ENCODE results near the gene WDR72. TPM values are rescaled to one million over a fixed set of nuclear protein-coding genes. Genes with fewer than 3 reads are reported as not detected.
"Not testable (repeated sequence)": the region's sequence is repeated elsewhere in the genome, so short reads cannot be mapped to it uniquely, and the experiment has no call there.

Gene WDR72
- total RNA-seq, 2 donors from 2014 or later = 4.1 to 12.2 TPM

DNA sequence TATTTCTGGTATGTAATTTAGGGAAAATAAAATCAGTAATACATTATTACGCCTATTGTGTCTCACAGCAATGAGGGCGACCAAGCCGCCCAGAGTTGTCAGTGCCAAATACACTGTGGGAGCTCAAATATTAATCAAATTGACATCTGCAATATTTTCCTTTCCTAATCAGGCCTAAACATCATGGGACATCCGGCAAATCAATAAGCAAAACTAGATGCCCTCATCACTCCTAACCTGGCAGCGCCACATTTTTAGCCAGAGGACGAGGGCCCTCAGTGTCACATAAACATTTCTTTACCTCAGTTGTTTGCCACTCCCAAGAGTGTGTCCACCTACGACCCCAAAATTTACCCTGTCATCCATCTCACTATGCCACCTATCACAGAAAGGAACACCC lies 64.1 kb downstream of the WDR72 start:
- H3K36me3 Mint-ChIP-seq (ENCODE audit: low read depth) = no peaks in the 10 kb centered on the region
- peaks cover 10% of the 10 kb centered on the region for H3K4me1 Mint-ChIP-seq
- Histone ChIP-seq H3K27ac (ENCODE audit: low read depth, low read length) (no peak overlapping the region), H3K4me3 (ENCODE audit: low read length) (no peak overlapping the region), H3K9me3 (ENCODE audit: control insufficient read depth, low read length) (no peaks in the 10 kb centered on the region), H3K27me3 (ENCODE audit: control insufficient read depth, insufficient read depth, low read length, poor library complexity, severe bottlenecking) (no peaks in the 10 kb centered on the region), H3K4me1 (ENCODE audit: control insufficient read depth, insufficient read depth, low read length) (peaks cover 9% of the 10 kb centered on the region), H3K36me3 (ENCODE audit: control insufficient read depth, insufficient read depth, low read length) (no peaks in the 10 kb centered on the region), H3K9ac (ENCODE audit: extremely low read depth, low read length, poor library complexity, severe bottlenecking) (no peak overlapping the region)
- no peak overlapping the region for H3K4me3 Mint-ChIP-seq
- TF ChIP-seq, protein P1, sequence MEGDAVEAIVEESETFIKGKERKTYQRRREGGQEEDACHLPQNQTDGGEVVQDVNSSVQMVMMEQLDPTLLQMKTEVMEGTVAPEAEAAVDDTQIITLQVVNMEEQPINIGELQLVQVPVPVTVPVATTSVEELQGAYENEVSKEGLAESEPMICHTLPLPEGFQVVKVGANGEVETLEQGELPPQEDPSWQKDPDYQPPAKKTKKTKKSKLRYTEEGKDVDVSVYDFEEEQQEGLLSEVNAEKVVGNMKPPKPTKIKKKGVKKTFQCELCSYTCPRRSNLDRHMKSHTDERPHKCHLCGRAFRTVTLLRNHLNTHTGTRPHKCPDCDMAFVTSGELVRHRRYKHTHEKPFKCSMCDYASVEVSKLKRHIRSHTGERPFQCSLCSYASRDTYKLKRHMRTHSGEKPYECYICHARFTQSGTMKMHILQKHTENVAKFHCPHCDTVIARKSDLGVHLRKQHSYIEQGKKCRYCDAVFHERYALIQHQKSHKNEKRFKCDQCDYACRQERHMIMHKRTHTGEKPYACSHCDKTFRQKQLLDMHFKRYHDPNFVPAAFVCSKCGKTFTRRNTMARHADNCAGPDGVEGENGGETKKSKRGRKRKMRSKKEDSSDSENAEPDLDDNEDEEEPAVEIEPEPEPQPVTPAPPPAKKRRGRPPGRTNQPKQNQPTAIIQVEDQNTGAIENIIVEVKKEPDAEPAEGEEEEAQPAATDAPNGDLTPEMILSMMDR (conservative IDR thresholded peaks at IDR 0.05) = no peak
- 69 to 85% methylated on average over 2 to 7 of the region's 7 CpGs for WGBS, 2 experiments (ENCODE audit: insufficient coverage in 1 of 2, insufficient read length in 1 of 2)
- no peak for DNase-seq
- no peak overlapping the region for H3K27ac Mint-ChIP-seq
- H3K27me3 Mint-ChIP-seq (ENCODE audit: insufficient read depth) = no peaks in the 10 kb centered on the region
- H3K9me3 Mint-ChIP-seq = no peaks in the 10 kb centered on the region

DNA sequence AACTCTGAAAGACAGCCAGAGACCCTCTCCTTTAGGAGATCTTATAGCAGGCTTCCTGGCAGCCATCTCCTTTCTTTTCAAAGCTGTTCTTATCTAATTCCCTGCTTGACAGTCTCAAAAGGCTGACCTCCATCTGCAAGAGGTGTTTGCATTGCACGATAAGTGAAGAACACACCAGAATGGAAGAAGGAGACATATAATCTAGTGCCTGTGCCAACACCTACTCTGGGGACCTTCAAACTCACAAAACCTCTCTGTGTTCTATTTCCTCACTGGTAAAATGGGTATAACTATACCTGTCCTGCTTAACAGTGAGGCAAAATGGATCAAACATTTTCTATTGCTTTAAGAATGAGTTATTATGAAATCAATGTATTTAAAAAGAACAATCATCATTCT lies 65.0 kb downstream of the WDR72 start:
- Histone ChIP-seq H3K4me3 (ENCODE audit: low read length) (no peak overlapping the region), H3K27me3 (ENCODE audit: control insufficient read depth, insufficient read depth, low read length, poor library complexity, severe bottlenecking) (no peaks in the 10 kb centered on the region), H3K36me3 (ENCODE audit: control insufficient read depth, insufficient read depth, low read length) (no peaks in the 10 kb centered on the region), H3K27ac (ENCODE audit: low read depth, low read length) (no peak overlapping the region), H3K9me3 (ENCODE audit: control insufficient read depth, low read length) (no peaks in the 10 kb centered on the region), H3K9ac (ENCODE audit: extremely low read depth, low read length, poor library complexity, severe bottlenecking) (no peak overlapping the region), H3K4me1 (ENCODE audit: control insufficient read depth, insufficient read depth, low read length) (peaks cover 9% of the 10 kb centered on the region)
- WGBS, 2 experiments (ENCODE audit: insufficient coverage in 1 of 2, insufficient read length in 1 of 2) = 86 to 100% methylated on average over 1 of the region's 1 CpG
- Mint-ChIP-seq H3K27ac (no peak overlapping the region), H3K9me3 (no peaks in the 10 kb centered on the region), H3K4me3 (no peak overlapping the region), H3K36me3 (ENCODE audit: low read depth) (no peaks in the 10 kb centered on the region), H3K4me1 (peaks cover 10% of the 10 kb centered on the region), H3K27me3 (ENCODE audit: insufficient read depth) (no peaks in the 10 kb centered on the region)
- TF ChIP-seq, protein P1 (conservative IDR thresholded peaks at IDR 0.05) = no peak
- no peak for DNase-seq

DNA sequence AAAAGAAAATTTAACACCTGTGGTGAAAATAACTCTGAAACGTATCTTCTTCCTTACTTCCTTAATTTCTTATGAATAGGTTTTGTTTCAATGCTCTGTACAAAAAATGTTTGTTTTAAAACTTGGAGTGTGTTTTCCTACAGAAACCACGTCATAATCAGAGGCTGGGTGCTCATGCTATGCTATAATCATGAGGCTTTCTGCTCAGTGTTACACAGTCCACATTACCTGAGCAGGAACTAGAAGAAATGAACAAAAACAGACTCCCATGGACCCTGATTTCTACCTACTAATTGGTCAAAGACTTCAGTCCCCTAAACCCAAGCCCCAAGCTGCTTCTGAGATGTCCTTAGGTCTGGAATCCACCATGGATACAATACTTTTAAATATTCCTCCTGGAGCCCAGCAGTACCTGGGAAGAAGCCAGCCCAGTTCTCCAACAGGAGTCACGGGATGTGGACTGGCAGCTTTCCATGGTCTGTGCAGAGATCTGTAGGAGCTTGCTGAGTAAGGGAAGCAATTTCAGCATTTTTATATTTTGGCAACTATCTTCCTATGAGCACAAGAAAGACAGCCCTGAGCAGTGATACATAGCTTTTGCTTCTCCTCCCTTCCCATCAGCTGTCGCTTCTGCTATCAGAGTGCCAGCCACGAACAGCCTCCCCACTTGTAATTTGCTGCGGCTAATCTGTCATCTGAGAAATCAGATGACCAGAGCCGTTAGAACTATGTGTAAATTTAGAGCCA lies 65.6 kb downstream of the WDR72 start:
- Mint-ChIP-seq H3K36me3 (ENCODE audit: low read depth) (no peaks in the 10 kb centered on the region), H3K27me3 (ENCODE audit: insufficient read depth) (no peaks in the 10 kb centered on the region), H3K27ac (no peak overlapping the region), H3K9me3 (no peaks in the 10 kb centered on the region), H3K4me1 (peaks cover 10% of the 10 kb centered on the region), H3K4me3 (no peak overlapping the region)
- no peak for DNase-seq
- no peaks in the 10 kb centered on the region for H3K9me3 ChIP-seq (ENCODE audit: control insufficient read depth, low read length)
- TF ChIP-seq, protein P1 (conservative IDR thresholded peaks at IDR 0.05) = no peak
- H3K27me3 ChIP-seq (ENCODE audit: control insufficient read depth, insufficient read depth, low read length, poor library complexity, severe bottlenecking) = no peaks in the 10 kb centered on the region
- H3K36me3 ChIP-seq (ENCODE audit: control insufficient read depth, insufficient read depth, low read length) = no peaks in the 10 kb centered on the region
- H3K4me1 ChIP-seq (ENCODE audit: control insufficient read depth, insufficient read depth, low read length) = peaks cover 9% of the 10 kb centered on the region
- 74 to 83% methylated on average over 3 to 7 of the region's 7 CpGs for WGBS, 2 experiments (ENCODE audit: insufficient coverage in 1 of 2, insufficient read length in 1 of 2)
- H3K9ac ChIP-seq (ENCODE audit: extremely low read depth, low read length, poor library complexity, severe bottlenecking) = no peak overlapping the region
- no peak overlapping the region for H3K27ac ChIP-seq (ENCODE audit: low read depth, low read length)
- H3K4me3 ChIP-seq (ENCODE audit: low read length) = no peak overlapping the region

DNA sequence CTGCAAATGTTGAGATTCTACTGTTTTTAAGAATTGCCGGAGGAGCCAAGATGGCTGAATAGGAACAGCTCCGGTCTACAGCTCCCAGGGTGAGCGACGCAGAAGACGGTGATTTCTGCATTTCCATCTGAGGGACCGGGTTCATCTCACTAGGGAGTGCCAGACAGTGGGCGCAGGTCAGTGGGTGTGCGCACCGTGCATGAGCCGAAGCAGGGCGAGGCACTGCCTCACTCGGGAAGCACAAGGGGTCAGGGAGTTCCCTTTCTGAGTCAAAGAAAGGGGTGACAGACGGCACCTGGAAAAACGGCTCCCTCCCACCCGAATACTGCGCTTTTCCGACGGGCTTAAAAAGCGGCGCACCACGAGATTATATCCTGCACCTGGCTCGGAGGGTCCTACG lies 75.3 kb downstream of the WDR72 start:
- not testable (repeated sequence) for H3K4me3 ChIP-seq (ENCODE audit: low read length); H3K4me3 Mint-ChIP-seq; H3K27me3 ChIP-seq (ENCODE audit: control insufficient read depth, insufficient read depth, low read length, poor library complexity, severe bottlenecking); H3K27ac ChIP-seq (ENCODE audit: low read depth, low read length); H3K9me3 Mint-ChIP-seq; H3K4me1 Mint-ChIP-seq; H3K27me3 Mint-ChIP-seq (ENCODE audit: insufficient read depth); H3K36me3 ChIP-seq (ENCODE audit: control insufficient read depth, insufficient read depth, low read length); DNase-seq; H3K9ac ChIP-seq (ENCODE audit: extremely low read depth, low read length, poor library complexity, severe bottlenecking); H3K36me3 Mint-ChIP-seq (ENCODE audit: low read depth); H3K4me1 ChIP-seq (ENCODE audit: control insufficient read depth, insufficient read depth, low read length); H3K9me3 ChIP-seq (ENCODE audit: control insufficient read depth, low read length)
- WGBS, 2 experiments (ENCODE audit: insufficient coverage in 1 of 2, insufficient read length in 1 of 2) = 85 to 87% methylated on average over 10 to 22 of the region's 23 CpGs
- H3K27ac Mint-ChIP-seq = peak overlapping the region; percentile 72

Data from endodermal cell (in vitro differentiated cells).